HepG2 (cell line): ENCODE data around the gene NELFB. TPM values are rescaled to one million over a fixed set of nuclear protein-coding genes. Genes with fewer than 3 reads are reported as not detected.

Experiments used
- ARNT2 ChIP-seq: sonication (generic); formaldehyde crosslinking; IDR thresholded peaks from 2 replicates; pipeline ENCODE4 v1.8.0; 2022; ENCODE audit warnings: mild to moderate bottlenecking, low read depth, missing genetic modification reagents, moderate library complexity
- BORCS8-MEF2B ChIP-seq: sonication (generic); formaldehyde crosslinking; IDR thresholded peaks from 2 replicates; pipeline ENCODE4 v1.8.0; 2022; ENCODE audit warnings: mild to moderate bottlenecking, missing genetic modification reagents
- CCAR2 ChIP-seq: fragments of 200-400 bp; formaldehyde crosslinking; optimal IDR thresholded peaks from 2 replicates; pipeline ENCODE3; 2018; ENCODE audit warnings: low read depth, mild to moderate bottlenecking, low read length, moderate library complexity
- FIP1L1 ChIP-seq: fragments of 200-400 bp; formaldehyde crosslinking; IDR thresholded peaks from 2 replicates; pipeline ENCODE4 v1.6.1; 2018; ENCODE audit warnings: low read depth, mild to moderate bottlenecking, low read length, moderate library complexity, borderline replicate concordance; ENCODE audit not compliant: insufficient read depth
- FOXA1 ChIP-seq, 2 experiments: fragments of 450-650 bp in 1 of 2; sonication (generic) in 1 of 2; formaldehyde crosslinking in 1 of 2; IDR thresholded peaks; 2 replicates each; pipeline versions ENCODE4 v1.4.0 to v1.6.1; 2016 to 2020; ENCODE audit warnings: missing genetic modification reagents in 1 of 2
- FOXP1 ChIP-seq, 2 experiments: fragments of 450-650 bp in 1 of 2; IDR thresholded peaks; 2 replicates each; pipeline ENCODE4 v1.6.1; 2017 to 2018; ENCODE audit warnings: antibody characterized with exemption in 1 of 2
- HNRNPK ChIP-seq: fragments of 200-400 bp; formaldehyde crosslinking; IDR thresholded peaks from 2 replicates; pipeline ENCODE4 v1.6.1; 2018; ENCODE audit warnings: low read length, low read depth, moderate library complexity, mild to moderate bottlenecking; ENCODE audit not compliant: poor library complexity, severe bottlenecking
- HNRNPLL ChIP-seq: fragments of 200-400 bp; formaldehyde crosslinking; IDR thresholded peaks from 2 replicates; pipeline ENCODE4 v1.6.1; 2017; ENCODE audit warnings: mild to moderate bottlenecking, low read depth, low read length; ENCODE audit not compliant: poor library complexity, severe bottlenecking
- IRX3 ChIP-seq: sonication (generic); formaldehyde crosslinking; IDR thresholded peaks from 2 replicates; pipeline ENCODE4 v1.8.1; 2023; ENCODE audit warnings: mild to moderate bottlenecking, low read depth, missing genetic modification reagents, borderline replicate concordance
- KLF15 ChIP-seq: sonication (generic); formaldehyde crosslinking; IDR thresholded peaks from 2 replicates; pipeline ENCODE4 v1.8.1; 2023; ENCODE audit warnings: borderline replicate concordance, mild to moderate bottlenecking, inconsistent platforms, missing genetic modification reagents, mixed read lengths
- NCOR1 ChIP-seq: fragments of 200-600 bp; sonication (generic); IDR thresholded peaks from 2 replicates; pipeline ENCODE4 v1.7.0; 2017; ENCODE audit warnings: antibody characterized with exemption, low read length, borderline replicate concordance
- REST ChIP-seq, 2 experiments: IDR thresholded peaks; 2 replicates each; pipeline ENCODE4 v1.6.1; 2011 to 2012; ENCODE audit warnings: low read length in 2 of 2, borderline replicate concordance in 1 of 2, low read depth in 1 of 2, mild to moderate bottlenecking in 1 of 2, moderate library complexity in 1 of 2
- SAFB2 ChIP-seq: sonication (generic); formaldehyde crosslinking; IDR thresholded peaks from 2 replicates; pipeline ENCODE4 v1.5.1; 2020; ENCODE audit warnings: missing genetic modification reagents, low read depth, mild to moderate bottlenecking, borderline replicate concordance
- STAG1 ChIP-seq: sonication (generic); formaldehyde crosslinking; IDR thresholded peaks from 2 replicates; pipeline ENCODE4 v1.4.0; 2020; ENCODE audit warnings: missing genetic modification reagents
- SUZ12 ChIP-seq: fragments of 150-350 bp; IDR thresholded peaks from 2 replicates; pipeline ENCODE4 v1.6.1; 2014; ENCODE audit warnings: low read depth, low read length
- ZFP36 ChIP-seq: fragments of 150-350 bp; IDR thresholded peaks from 2 replicates; pipeline ENCODE4 v1.6.1; 2018; ENCODE audit warnings: borderline replicate concordance, low read length, low read depth; ENCODE audit not compliant: partially characterized antibody
- ZFYVE20 ChIP-seq: sonication (generic); formaldehyde crosslinking; IDR thresholded peaks from 2 replicates; pipeline ENCODE4 v1.8.0; 2023; ENCODE audit warnings: low read depth, mild to moderate bottlenecking, moderate library complexity, missing genetic modification reagents, borderline replicate concordance
- ZNF143 ChIP-seq: sonication (generic); formaldehyde crosslinking; IDR thresholded peaks from 2 replicates; pipeline ENCODE4 v1.4.0; 2020; ENCODE audit warnings: missing genetic modification reagents
- ZNF501 ChIP-seq: sonication (generic); formaldehyde crosslinking; IDR thresholded peaks from 2 replicates; pipeline ENCODE4 v1.5.1; 2020; ENCODE audit warnings: mild to moderate bottlenecking, moderate library complexity, missing genetic modification reagents
- ZNF564 ChIP-seq: sonication (generic); formaldehyde crosslinking; IDR thresholded peaks from 2 replicates; pipeline ENCODE4 v1.8.1; 2023; ENCODE audit warnings: mild to moderate bottlenecking, missing genetic modification reagents
- ZNF597 ChIP-seq: sonication (generic); formaldehyde crosslinking; IDR thresholded peaks from 2 replicates; pipeline ENCODE4 v1.5.0; 2020; ENCODE audit warnings: missing genetic modification reagents
- ZNF619 ChIP-seq: sonication (generic); formaldehyde crosslinking; IDR thresholded peaks from 2 replicates; pipeline ENCODE4 v1.4.0; 2020; ENCODE audit warnings: mild to moderate bottlenecking, missing genetic modification reagents
- ZNF761 ChIP-seq: sonication (generic); formaldehyde crosslinking; conservative IDR thresholded peaks from 2 replicates; pipeline ENCODE4 v1.4.0; 2020; ENCODE audit warnings: mild to moderate bottlenecking, missing genetic modification reagents
- ZNF850 ChIP-seq: sonication (generic); formaldehyde crosslinking; conservative IDR thresholded peaks from 2 replicates; pipeline ENCODE4 v1.9.0; 2021; ENCODE audit warnings: mild to moderate bottlenecking, missing genetic modification reagents
- polyA plus RNA-seq, 8 experiments: library from polyadenylated mRNA; depleted of rRNA in 3 of 8; stranded (reverse) in 7 of 8; unstranded in 1 of 8; fragments of >200 nt; fragmentation: Illumina TruSeq in 4 of 8; extraction: Trizol in 4 of 8; gene quantifications; 2 replicates each; pipeline versions ENCODE4 v1.2.1 to v1.2.3, GENCODE V29; 2011 to 2016; ENCODE audit warnings: low read depth in 4 of 8, missing spikeins in 1 of 8, mixed read lengths in 1 of 8; ENCODE audit not compliant: insufficient read depth in 1 of 8
- total RNA-seq, 5 experiments: library from RNA; depleted of rRNA; stranded (reverse); fragments of >200 nt; fragmentation: Illumina TruSeq; extraction: Trizol; gene quantifications; 2 replicates each; pipeline ENCODE4 v1.2.3, GENCODE V29; 2016; ENCODE audit warnings: low read depth in 1 of 5

Gene NELFB
- total and polyA plus RNA-seq, 2 of the 13 experiments (the other 11 are each of a cell fraction or from before 2014, with no cell fraction given): 26.5 to 45.8 TPM

- peak in 1 of 2 experiments; percentile 40; a peak in 1 of 4 replicates for TF ChIP-seq REST (IDR thresholded peaks at IDR 0.05; ENCODE audit: borderline replicate concordance in 1 of 2, low read depth in 1 of 2, low read length in 2 of 2)
- TF ChIP-seq BORCS8-MEF2B (CRISPR knock-in tag): 0 out of 2 replicates have a peak, but pooled peaks have one; percentile 20
- TF ChIP-seq FIP1L1: 0 out of 2 replicates have a peak, but pooled peaks have one; percentile 77
- peak; percentile 91; the same call in 1 of the 2 replicates for TF ChIP-seq SAFB2 (CRISPR knock-in tag)
- TF ChIP-seq FOXA1 (IDR thresholded peaks at IDR 0.05): no peak
- TF ChIP-seq FOXA1 (CRISPR knock-in tag; IDR thresholded peaks at IDR 0.05): peak; percentile 74
- TF ChIP-seq HNRNPLL: peak; percentile 77
- peak; percentile 55 for TF ChIP-seq CCAR2
- TF ChIP-seq ZNF597: no peak
- TF ChIP-seq ZNF850 (CRISPR knock-in tag): no peak
- peak; percentile 92 for TF ChIP-seq ZNF501
- no peak for TF ChIP-seq ZFYVE20 (CRISPR knock-in tag)
- peak; percentile 23; the same call in 1 of the 2 replicates for TF ChIP-seq NCOR1
- peak; percentile 50 for TF ChIP-seq HNRNPK
- no peak for TF ChIP-seq ZNF761
- TF ChIP-seq KLF15 (CRISPR knock-in tag): no peak; the same call in 1 of the 2 replicates
- TF ChIP-seq ZNF619: no peak; the same call in 1 of the 2 replicates
- 0 out of 2 replicates have a peak, but pooled peaks have one; percentile 10 for TF ChIP-seq ZNF143 (CRISPR knock-in tag)
- TF ChIP-seq ARNT2 (CRISPR knock-in tag): peak; percentile 48; the same call in 1 of the 2 replicates
- TF ChIP-seq STAG1 (CRISPR knock-in tag): peak; percentile 91
- TF ChIP-seq ZNF564 (CRISPR knock-in tag): no peak
- TF ChIP-seq ZFP36: no peak
- no peak for TF ChIP-seq FOXP1 (IDR thresholded peaks at IDR 0.05)
- peak; percentile 41; the same call in 1 of the 2 replicates for TF ChIP-seq FOXP1 (CRISPR knock-in tag; IDR thresholded peaks at IDR 0.05)
- TF ChIP-seq SUZ12: no peak
- no peak for TF ChIP-seq IRX3 (CRISPR knock-in tag)
These were observed 18.7 kb upstream of the NELFB start (continued) for GRCh38 chr9:137236238-137236935.
